Measurements from ENCODE around the gene FGF13. TPM values are rescaled to one million over a fixed set of nuclear protein-coding genes. Genes with fewer than 3 reads are reported as not detected.

FGF13 gene
- total RNA-seq, 1 donor from 2014 or later: 20.7 TPM

DNA sequence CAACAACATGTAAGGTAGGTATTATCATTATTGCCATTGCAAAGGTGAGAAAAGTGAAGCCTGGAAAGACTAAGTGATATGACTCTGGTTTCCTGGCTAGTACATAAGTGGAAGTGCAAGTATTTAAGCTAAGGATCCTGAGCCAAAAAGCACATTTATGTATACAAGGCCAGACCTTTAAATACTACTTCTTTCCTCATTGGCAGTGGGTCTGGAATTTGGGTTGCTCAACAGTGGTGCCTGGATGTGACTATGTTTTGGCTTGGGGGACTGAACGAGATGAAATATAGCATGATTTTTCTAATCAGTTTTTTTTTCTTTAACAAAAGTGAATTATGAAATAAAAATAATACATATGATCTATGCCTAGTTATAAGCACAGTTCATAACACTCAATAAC lies 7.4 kb upstream of the FGF13 start:
- Mint-ChIP-seq H3K4me3 (ENCODE audit: low read depth) (no peak overlapping the region), H3K4me1 (ENCODE audit: low read depth) (no peaks in the 10 kb centered on the region), H3K27me3 (peaks cover 5% of the 10 kb centered on the region), H3K27ac (no peak overlapping the region), H3K9me3 (ENCODE audit: low read depth) (no peaks in the 10 kb centered on the region), H3K36me3 (ENCODE audit: insufficient read depth) (no peaks in the 10 kb centered on the region)
- TF ChIP-seq, protein P1, sequence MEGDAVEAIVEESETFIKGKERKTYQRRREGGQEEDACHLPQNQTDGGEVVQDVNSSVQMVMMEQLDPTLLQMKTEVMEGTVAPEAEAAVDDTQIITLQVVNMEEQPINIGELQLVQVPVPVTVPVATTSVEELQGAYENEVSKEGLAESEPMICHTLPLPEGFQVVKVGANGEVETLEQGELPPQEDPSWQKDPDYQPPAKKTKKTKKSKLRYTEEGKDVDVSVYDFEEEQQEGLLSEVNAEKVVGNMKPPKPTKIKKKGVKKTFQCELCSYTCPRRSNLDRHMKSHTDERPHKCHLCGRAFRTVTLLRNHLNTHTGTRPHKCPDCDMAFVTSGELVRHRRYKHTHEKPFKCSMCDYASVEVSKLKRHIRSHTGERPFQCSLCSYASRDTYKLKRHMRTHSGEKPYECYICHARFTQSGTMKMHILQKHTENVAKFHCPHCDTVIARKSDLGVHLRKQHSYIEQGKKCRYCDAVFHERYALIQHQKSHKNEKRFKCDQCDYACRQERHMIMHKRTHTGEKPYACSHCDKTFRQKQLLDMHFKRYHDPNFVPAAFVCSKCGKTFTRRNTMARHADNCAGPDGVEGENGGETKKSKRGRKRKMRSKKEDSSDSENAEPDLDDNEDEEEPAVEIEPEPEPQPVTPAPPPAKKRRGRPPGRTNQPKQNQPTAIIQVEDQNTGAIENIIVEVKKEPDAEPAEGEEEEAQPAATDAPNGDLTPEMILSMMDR (IDR thresholded peaks at IDR 0.05; ENCODE audit: unreplicated experiment): no peak
- no peak for DNase-seq (ENCODE audit: low spot score, unreplicated experiment)

- Mint-ChIP-seq H3K4me3 (ENCODE audit: low read depth) (peak overlapping the region; percentile 90), H3K4me1 (ENCODE audit: low read depth) (peaks cover 11% of the 10 kb centered on the region), H3K36me3 (ENCODE audit: insufficient read depth) (no peaks in the 10 kb centered on the region), H3K27me3 (peaks cover 21% of the 10 kb centered on the region), H3K9me3 (ENCODE audit: low read depth) (no peaks in the 10 kb centered on the region), H3K27ac (peak overlapping the region; percentile 82)
- peak; percentile 35 for DNase-seq (ENCODE audit: low spot score, unreplicated experiment)
- TF ChIP-seq, protein P1 (IDR thresholded peaks at IDR 0.05; ENCODE audit: unreplicated experiment): no peak
These were observed 613 bp downstream of the FGF13 start for GRCh38 chrX:138710866-138711341.

GRCh38 chrX:138709886-138710791 lies 1.4 kb downstream of the FGF13 start:
- peak overlapping the region; percentile 82 for H3K27ac Mint-ChIP-seq
- H3K4me3 Mint-ChIP-seq (ENCODE audit: low read depth): peak overlapping the region; percentile 90
- H3K27me3 Mint-ChIP-seq: peaks cover 21% of the 10 kb centered on the region
- DNase-seq (ENCODE audit: low spot score, unreplicated experiment): peak; percentile 9
- no peaks in the 10 kb centered on the region for H3K36me3 Mint-ChIP-seq (ENCODE audit: insufficient read depth)
- H3K9me3 Mint-ChIP-seq (ENCODE audit: low read depth): no peaks in the 10 kb centered on the region
- peaks cover 11% of the 10 kb centered on the region for H3K4me1 Mint-ChIP-seq (ENCODE audit: low read depth)
- TF ChIP-seq, protein P1 (IDR thresholded peaks at IDR 0.05; ENCODE audit: unreplicated experiment): no peak

- Mint-ChIP-seq H3K36me3 (ENCODE audit: insufficient read depth) (no peaks in the 10 kb centered on the region), H3K27me3 (peaks cover 15% of the 10 kb centered on the region), H3K4me1 (ENCODE audit: low read depth) (peaks cover 11% of the 10 kb centered on the region), H3K4me3 (ENCODE audit: low read depth) (no peak overlapping the region), H3K9me3 (ENCODE audit: low read depth) (no peaks in the 10 kb centered on the region), H3K27ac (no peak overlapping the region)
- TF ChIP-seq, protein P1 (IDR thresholded peaks at IDR 0.05; ENCODE audit: unreplicated experiment): no peak
- DNase-seq (ENCODE audit: low spot score, unreplicated experiment): no peak
These were observed 3.2 kb downstream of the FGF13 start for GRCh38 chrX:138708268-138708667.

- H3K36me3 Mint-ChIP-seq (ENCODE audit: insufficient read depth): no peaks in the 10 kb centered on the region
- no peaks in the 10 kb centered on the region for H3K9me3 Mint-ChIP-seq (ENCODE audit: low read depth)
- DNase-seq (ENCODE audit: low spot score, unreplicated experiment): no peak
- peaks cover 4% of the 10 kb centered on the region for H3K27me3 Mint-ChIP-seq
- TF ChIP-seq, protein P1 (IDR thresholded peaks at IDR 0.05; ENCODE audit: unreplicated experiment): no peak
- H3K4me3 Mint-ChIP-seq (ENCODE audit: low read depth): no peak overlapping the region
- peaks cover 4% of the 10 kb centered on the region for H3K4me1 Mint-ChIP-seq (ENCODE audit: low read depth)
- H3K27ac Mint-ChIP-seq: no peak overlapping the region
These were observed 6.9 kb downstream of the FGF13 start for GRCh38 chrX:138704596-138704995.
